HG03139 (cell line): ENCODE data around the gene SCYGR3.
"Not testable (repeated sequence)": the region's sequence is repeated elsewhere in the genome, so short reads cannot be mapped to it uniquely, and the experiment has no call there.

Experiments used
- ATAC-seq: cut with Tn5 transposase; IDR thresholded peaks from one replicate; pipeline ENCODE4 v1.9.1; 2021; ENCODE audit not compliant: unreplicated experiment

Gene SCYGR3

DNA sequence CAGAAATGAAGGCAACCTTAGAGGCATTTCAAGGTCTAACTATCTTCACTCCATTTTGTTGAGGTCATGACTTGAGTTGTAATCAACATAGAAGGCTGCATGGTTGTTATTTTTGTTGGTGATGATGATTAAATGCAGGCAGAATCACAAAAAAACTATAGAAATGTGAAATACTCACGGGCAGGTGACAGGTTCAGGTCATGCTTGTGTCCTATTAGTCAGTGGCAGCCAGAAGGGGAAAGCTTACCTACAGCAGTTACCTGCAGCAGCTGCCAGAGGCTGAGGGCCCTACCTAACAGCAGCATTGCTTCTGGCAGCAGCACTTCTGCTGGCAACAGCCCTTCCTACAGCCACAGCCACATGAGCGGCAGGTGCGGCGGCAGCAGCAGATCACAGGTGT lies 394 bp downstream of the SCYGR3 start:
- no peak for ATAC-seq

DNA sequence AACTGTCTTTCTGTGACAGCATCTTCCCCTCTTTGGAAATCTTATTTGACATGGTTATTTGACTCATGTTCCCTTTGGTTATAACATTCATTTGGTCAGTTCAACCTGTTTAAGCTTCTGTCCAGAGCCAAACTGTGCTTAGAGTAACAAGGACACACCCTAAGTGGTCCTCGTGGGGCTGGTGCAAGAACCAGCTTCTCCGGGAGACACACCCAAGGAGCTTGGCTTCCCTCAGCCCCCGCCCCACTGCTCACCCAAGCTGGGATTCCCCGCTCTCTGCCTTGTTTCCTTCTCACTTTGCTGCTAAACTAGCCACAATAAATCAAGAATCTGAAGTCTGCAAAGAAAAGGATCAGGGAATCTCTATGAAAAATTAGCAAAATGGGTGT lies 1.4 kb downstream of the SCYGR3 start:
- ATAC-seq: no peak

DNA sequence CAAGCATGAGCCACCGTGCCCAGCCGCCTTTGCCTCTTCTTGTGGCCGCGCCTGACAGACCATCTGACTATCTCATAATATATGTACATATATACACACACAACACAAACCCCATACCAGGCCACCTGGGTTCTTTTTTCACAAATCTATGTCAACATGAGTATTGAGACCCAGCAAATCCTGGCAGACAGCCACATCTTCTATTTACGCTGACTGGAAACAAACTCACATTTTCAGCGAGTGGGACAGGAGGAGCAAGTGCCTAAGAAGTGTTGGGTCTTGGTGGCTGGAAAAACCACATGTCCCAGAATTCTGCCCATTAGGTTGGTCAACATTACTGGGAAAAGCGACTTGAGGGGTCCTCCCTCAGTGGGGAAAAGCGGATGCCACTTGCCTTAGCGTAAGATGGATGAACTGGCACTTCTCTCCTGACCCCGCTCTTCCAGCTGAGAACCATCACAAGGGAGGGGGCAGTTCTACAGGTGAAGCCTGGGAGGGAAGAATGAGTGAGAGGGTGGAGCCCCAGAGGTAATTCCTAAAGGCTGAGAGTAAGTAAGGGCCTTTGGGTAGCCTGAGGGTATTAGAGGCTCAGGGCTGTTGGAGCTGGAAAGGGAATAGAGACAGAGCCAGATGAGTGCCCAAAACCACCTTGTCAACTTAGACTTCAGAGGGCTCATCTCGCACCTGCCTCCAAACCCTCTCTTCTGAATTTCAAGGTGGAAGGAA lies 1.9 kb downstream of the SCYGR3 start:
- ATAC-seq: no peak

DNA sequence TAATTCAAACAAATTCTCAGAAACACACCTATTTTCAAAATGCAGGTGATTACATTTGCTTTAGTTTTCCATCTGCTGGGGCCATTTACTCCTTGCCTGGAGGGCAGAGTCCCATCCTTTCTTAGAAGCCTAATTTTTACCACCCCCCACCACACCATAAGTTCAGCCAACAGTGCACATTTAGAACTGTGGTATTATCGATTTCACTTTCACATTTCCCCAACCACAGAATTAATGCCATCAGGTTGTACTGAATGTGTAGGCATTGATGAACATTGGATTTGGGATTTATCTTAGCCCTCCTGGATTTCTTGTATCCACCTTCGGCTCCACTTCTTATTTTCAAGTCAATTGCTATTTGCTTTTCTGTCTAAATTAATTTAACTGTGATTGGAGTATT lies 4.5 kb downstream of the SCYGR3 start:
- no peak for ATAC-seq

DNA sequence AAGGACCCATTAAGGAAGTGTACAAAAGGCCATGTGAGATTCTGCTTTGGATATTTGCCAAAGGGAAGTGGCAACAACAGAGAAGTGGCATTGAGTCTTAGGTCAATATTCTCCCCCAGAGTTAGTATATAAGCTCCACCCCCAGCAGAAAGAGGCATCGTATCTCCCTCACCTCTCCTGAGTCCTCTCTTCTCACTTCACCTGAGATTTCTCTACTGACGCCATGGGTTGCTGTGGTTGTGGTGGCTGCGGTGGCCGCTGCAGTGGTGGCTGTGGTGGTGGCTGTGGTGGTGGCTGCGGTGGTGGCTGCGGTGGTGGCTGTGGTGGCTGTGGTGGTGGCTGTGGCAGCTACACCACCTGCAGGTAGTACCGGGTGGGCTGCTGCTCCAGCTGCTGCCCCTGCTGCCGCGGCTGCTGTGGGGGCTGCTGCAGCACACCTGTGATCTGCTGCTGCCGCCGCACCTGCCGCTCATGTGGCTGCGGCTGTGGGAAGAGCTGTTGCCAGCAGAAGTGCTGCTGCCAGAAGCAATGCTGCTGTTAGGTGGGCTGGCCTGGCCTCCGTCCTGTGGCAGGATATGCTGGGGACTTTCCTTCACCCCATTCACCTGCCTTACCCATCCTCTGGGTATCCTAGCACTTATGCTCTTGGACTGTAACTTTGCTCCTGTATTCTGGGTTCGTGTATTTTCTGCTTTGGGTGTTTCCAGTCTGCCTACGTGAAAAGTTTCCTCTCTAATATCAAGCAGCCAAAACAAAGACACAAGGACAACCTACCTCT lies 5.9 kb downstream of the SCYGR3 start:
- ATAC-seq: no peak

DNA sequence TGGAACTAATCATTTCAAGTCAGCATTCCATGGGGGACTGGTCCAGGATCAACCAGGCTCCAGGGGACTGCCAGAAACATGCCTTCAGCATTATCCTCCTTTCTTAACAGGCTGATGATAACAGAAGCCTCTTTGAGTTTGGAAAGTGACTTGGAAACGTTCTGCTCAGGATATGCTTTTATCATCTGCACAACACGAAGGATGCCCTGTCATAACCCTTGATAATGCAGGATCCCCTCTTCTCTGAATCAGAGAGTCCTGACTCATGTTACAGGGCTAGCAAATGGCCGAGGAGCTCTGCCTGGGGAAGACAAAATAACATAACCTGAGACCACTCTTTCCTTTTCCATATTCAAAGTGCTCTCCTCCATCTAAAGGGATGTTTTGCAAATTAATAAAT lies 6.7 kb downstream of the SCYGR3 start:
- ATAC-seq: no peak

DNA sequence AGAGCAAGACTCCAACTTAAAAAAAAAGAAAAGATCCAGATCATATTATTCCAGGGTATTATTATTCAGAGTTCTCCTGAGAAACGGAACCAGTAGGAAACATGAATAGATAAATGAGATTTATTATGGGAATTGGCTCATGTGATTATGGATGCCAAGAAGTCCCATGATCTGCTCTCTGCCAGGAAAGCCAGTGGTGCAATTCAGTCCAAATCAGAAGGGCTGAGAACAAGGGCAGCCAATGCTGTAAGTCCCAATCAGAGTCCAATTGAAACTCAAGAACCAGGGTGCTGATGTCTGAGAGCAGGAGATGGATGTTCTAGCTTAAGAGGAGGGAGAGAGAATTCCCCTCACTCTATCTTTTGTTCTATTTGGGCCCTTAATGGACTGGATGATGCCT lies 8.2 kb downstream of the SCYGR3 start:
- ATAC-seq: no peak

DNA sequence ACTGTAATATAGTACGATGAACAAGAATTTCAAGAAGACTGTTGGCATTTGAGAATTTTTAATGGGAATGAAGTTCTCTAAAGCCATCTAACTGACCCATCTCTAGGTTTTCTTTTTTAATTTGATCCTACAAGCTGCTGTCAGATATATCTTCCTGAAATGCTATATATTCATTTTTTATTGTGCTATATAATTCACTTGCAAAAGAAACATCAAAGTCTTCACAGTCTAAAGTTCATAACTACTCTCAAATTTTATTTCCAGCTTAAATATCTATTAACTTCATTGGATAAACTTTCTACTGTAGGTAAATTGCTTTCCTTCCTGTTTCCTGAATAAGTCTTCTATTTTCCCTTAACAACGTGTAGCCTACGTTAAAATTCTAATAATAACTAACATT lies 12.3 kb downstream of the SCYGR3 start:
- ATAC-seq: no peak

DNA sequence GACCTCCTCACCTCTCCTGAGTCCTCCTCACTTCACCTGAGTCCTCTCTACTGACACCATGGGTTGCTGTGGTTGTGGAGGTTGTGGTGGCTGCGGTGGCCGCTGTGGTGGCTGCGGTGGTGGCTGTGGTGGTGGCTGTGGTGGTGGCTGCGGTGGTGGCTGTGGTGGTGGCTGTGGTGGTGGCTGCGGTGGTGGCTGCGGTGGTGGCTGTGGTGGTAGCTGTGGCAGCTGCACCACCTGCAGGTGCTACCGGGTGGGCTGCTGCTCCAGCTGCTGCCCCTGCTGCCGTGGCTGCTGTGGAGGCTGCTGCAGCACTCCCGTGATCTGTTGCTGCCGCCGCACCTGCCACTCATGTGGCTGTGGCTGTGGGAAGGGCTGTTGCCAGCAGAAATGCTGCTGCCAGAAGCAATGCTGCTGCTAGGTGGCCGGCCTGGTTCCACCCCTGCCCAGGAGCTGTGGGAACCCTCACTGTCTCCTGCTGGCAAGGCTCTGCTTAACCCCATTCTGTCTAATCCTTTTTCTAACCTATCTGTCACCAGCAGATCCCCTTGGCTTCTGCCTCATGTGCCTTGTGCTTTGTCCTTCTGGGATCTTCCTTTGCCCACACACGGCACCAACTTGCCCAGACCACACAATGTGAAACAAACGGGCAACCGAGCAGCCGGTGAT lies 15.7 kb downstream of the SCYGR3 start, which contains the start of gene SCYGR2:
Gene SCYGR2 (plus strand): TSS at position 59 of the 669 bp plus-strand sequence. CDS start 0 bp downstream, at position 59.
- ATAC-seq: not testable (repeated sequence)

DNA sequence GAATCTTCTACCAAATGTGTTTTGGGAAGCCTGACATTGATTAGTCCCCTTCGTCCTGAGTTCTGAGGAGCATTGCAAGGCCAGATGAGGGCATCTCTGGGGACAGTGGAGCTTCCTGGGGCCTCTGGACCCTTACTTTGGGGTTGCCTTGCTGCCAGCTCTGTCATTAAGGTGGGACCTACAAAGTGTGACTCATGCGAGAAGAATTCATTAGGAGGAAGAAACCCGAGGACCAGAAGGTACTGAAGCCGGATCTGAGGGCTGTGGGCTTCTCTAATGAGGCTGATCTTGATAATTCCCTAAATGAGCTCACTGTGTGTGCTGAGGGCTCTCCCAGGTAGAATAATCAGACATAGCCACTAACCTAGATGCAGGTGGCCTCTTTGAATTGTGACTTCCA lies 16.6 kb downstream of the SCYGR3 start:
- no peak for ATAC-seq

DNA sequence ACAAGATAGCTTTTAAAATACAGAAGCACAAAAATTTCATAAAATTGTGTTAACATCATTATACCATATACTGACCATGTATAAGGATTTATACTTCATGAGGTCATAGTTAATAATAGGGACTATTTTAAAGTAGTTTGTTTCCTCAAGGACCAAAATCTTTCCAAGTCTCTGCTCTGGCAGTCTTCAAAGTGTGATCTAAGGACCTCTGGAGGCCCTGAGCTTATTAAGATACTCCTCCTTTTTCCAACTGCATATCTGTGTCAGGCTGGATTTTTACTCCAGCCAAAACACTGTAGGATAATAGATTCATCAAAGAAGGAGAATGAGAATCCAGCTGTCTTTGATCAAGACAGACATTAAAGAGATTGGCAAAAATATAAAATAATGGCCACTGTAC lies 17.6 kb downstream of the SCYGR3 start:
- no peak for ATAC-seq

DNA sequence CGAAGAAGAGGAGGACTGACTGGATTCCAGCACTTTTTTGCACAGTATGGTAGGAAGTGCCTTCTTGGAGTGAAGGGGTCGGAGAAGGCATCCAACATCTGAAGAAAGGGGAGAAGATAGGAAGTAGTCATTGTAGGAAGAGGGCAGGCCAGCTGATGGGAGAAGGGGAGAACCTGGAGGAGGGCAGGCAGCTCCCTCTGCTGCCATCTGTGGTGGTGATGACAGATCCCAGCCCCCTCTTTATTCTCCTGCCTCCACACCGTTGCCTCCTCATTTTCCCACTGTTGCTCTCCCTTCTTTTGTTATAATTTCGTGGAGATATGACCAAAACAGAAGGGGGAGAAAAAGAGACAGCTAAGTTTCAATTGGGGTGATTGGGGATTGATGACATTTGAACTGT lies 18.8 kb downstream of the SCYGR3 start:
- ATAC-seq: no peak

DNA sequence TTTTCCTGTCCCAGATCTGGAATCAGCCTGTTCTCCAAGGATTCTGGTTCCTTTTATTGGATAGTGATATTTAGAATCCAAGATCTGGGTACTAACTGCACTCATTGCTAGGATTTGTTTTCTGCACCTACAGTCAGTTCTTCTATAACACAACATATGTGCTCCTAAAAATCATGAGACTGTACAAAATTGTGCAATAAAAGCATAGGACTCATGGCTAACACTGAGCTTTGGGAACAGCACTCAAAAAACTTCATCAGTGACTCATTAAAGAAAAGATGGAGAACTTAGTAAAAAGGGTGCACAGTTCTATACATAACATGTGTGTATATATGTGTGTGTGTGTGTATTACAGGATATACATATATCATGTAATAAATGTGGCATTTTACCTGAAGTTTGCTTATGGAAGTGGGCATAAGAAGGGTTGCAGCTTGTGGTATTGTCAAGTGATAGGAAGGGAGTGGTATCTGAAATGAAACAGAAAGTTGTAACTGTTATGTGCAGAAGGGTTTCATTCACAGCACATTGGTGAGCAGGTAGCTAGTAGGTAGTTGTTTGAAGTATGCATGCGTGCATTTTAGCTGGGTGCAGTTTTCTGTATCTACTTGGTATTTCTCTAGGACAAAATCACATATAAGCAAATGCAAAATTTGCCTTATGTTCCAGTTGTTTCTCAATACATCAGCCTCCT lies 21.8 kb downstream of the SCYGR3 start:
- ATAC-seq: no peak

DNA sequence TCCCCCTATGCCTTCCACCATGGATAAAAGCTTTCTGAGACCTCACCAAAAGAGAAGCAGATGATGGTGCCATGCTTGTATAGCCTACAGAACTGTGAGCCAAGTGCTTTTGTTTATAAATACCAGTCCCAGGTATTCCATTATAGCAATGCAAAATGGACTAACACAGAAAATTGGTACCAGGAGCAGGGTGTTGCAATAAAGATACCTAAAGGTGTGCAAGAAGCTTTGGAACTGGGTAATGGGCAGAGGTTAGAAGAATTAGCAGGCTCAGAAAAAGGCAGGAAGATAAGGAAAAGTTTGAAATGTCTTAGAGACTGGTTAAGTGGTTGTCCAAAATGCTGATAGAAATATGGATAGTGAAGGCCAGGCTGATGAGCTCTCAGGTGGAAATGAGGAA lies 32.3 kb downstream of the SCYGR3 start:
- no peak for ATAC-seq

DNA sequence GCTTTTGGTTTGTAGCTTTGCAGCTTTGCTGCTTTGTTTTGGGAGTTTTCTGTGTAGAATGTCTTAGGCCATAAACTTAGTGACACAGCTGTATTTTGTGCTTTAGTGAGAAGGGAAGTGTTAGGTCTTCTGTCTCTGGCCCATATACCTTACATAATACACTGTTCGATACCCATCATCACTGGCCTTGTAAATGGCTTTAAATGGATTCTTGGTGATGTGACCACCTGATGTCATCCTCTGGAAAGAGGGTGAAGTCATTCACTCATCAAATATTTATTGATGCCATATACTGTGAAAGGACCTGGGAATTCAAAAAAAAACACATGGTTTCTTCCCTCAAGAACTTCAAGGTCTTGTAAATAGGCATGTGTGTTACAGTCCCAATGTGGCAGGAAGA lies 34.8 kb downstream of the SCYGR3 start:
- ATAC-seq: no peak

DNA sequence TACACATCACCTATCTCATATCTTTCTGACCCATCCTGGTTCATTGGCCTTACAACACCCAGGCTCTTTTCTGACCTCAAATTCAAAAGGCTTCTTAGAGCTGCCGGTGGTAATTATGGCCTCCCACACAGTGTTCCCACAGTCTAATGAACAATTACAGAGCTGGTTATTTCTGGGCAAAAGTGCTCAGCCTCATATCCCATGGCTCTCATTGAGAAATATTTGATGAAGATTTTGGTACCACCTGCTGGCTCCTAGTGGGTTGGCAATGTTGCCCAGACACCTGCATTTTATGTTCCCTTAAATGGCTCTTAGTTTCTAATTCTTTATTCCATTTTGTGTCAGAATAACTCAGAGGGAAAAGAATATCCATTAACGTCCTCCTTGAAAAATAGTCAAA lies 36.0 kb downstream of the SCYGR3 start:
- ATAC-seq: no peak

DNA sequence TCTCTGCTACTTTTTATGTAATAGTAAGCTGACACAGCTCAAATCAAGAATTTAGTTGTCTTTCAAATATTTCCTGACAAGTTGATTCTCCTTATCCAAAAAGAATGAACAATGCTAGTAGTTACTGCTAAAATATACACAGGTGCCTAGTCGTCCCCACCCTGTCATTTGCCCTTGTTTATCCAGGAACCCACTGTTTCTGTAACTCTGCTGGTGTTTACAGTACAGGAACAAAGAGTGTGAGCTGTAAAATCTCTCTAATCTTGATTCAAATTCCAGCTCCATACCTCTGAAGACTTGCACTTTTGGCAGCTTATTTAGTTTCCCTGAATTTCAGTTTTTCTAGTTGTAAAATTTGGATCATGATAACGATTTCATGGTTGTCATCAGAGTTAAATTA lies 37.1 kb downstream of the SCYGR3 start:
- no peak for ATAC-seq

DNA sequence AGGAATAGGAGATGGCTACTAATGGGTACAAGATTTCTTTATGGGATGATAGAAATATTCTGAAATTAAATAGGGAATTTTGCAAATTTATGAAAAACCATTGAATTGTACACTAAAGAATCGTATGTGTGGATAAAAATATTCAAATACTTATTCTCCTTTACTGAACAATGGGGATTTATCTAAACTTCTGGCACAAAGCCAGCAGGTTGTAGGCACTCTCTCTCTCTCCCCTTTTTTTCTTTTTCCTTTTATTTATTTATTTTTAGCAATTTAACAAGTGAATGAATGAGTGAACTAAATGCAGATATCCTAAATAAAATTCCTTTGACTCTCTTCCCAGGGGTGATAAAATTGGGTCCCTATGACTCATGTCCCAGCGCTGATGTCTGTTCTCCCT lies 37.8 kb downstream of the SCYGR3 start:
- no peak for ATAC-seq

DNA sequence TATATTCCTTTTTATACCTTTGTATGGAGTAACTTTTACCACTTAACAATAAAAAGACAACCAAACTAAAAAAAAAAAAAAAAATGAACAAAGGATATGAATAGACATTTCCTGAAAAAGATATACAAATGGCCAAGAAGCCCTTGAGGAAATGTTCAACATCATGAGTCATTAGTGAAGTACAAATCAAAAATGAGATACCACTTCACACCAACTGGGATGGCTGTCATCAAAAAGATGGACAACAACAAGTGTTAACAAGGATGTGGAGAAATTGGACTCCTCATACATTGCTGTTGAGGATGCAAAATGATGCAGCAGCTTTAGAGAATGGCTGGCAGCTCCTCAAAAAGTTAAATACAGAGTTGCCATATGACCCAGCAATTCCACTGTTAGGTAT lies 38.5 kb downstream of the SCYGR3 start:
- no peak for ATAC-seq

DNA sequence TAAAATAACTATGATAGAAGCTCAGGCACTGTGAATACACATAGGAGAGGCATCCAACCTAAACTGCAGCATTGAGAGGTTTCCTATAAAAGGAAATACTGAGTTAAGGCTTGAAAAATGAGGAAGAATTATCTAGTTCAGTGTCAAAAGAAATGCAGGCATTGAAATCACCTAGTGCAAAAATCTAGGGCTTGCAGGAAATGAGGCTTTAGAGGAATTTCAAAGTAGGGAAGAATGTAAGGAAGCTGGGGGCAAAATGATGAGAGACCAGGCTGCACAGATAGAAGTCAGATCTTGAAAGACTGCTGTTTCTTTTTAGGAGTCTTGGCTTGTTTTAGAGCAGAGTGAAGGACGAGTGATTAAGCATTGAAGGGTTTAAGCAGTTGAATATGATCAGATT lies 44.0 kb downstream of the SCYGR3 start:
- no peak for ATAC-seq

DNA sequence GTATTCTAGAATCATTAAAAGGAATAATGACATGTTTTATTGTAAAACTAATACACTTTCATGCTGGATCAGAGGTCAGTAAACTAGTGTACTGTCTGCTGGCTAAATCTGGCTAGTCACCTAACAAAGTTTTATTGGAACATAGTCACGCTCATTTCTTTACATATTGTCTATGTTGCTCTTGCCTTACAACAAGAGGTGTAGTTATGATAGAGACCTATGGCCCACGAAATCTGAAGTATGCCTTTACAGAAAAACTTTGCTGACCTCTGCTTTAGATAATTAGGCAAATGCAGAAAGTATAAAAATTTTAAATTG lies 45.8 kb downstream of the SCYGR3 start:
- no peak for ATAC-seq

DNA sequence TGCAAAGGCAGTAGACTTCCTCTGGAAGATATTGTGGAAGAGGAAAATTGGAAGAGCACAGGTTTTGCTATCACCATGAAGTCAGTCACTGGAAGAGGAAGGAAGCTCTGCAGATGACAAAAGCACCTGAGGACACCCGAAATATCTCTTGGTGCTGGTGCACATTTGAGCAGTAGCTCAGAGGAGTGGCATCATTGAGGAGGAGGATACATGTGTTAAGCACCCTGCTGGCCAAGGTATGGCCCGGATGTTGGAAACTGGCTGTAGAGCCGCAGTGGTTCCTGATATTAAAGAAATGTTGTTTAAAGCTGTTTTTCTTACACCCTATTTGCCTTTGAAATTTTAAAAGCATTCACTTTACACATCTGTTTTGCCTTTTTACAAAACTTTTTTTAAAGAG lies 48.6 kb downstream of the SCYGR3 start:
- no peak for ATAC-seq
